ENCODE data around the gene MEIKIN. TPM values are rescaled to one million over a fixed set of nuclear protein-coding genes. Genes with fewer than 3 reads are reported as not detected.
A peak's percentile ranks its signal among the peaks of the same experiment; 100 is the strongest.
"Not testable (repeated sequence)": the region's sequence is repeated elsewhere in the genome, so short reads cannot be mapped to it uniquely, and the experiment has no call there.

MEIKIN gene
- total RNA-seq, 1 donor from 2014 or later, result not detected

DNA sequence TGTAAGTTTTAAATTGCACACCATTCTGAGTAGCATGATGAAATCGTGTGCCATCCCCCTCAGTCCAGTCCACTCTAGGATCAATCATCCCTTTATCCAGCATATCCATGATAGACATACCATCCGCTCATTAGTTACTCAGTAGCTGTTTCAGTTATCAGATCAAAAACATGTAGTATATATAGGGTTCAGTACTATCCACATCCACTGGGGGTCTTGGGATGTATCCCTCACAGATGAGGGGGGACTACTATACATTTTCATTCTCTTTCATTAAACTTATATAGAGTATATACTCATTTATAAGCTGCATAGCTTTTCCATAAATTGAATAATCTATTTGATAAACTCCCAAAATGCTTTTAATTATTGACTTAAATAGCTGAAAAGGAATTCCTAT is 67.6 kb downstream of the MEIKIN start:
- no peaks in the 10 kb centered on the region for H3K4me1 Mint-ChIP-seq (ENCODE audit: unreplicated experiment)
- H3K27ac Mint-ChIP-seq (ENCODE audit: unreplicated experiment), result no peak overlapping the region

GRCh38 chr5:131871251-131871650 is 74.2 kb downstream of the MEIKIN start:
- not testable (repeated sequence) for H3K27ac Mint-ChIP-seq (ENCODE audit: unreplicated experiment); H3K4me1 Mint-ChIP-seq (ENCODE audit: unreplicated experiment); H3K36me3 Mint-ChIP-seq (ENCODE audit: low read depth, unreplicated experiment); H3K9me3 Mint-ChIP-seq (ENCODE audit: unreplicated experiment); H3K27me3 Mint-ChIP-seq (ENCODE audit: unreplicated experiment); H3K4me3 Mint-ChIP-seq (ENCODE audit: unreplicated experiment); DNase-seq (ENCODE audit: low spot score)

More for the DNA sequence above, 67.6 kb downstream of the MEIKIN start:
- Mint-ChIP-seq H3K27me3 (ENCODE audit: unreplicated experiment) (no peaks in the 10 kb centered on the region), H3K9me3 (ENCODE audit: unreplicated experiment) (no peaks in the 10 kb centered on the region), H3K4me3 (ENCODE audit: unreplicated experiment) (no peak overlapping the region), H3K36me3 (ENCODE audit: low read depth, unreplicated experiment) (no peaks in the 10 kb centered on the region)
- DNase-seq (ENCODE audit: low spot score), result no peak
- TF ChIP-seq, protein P1, sequence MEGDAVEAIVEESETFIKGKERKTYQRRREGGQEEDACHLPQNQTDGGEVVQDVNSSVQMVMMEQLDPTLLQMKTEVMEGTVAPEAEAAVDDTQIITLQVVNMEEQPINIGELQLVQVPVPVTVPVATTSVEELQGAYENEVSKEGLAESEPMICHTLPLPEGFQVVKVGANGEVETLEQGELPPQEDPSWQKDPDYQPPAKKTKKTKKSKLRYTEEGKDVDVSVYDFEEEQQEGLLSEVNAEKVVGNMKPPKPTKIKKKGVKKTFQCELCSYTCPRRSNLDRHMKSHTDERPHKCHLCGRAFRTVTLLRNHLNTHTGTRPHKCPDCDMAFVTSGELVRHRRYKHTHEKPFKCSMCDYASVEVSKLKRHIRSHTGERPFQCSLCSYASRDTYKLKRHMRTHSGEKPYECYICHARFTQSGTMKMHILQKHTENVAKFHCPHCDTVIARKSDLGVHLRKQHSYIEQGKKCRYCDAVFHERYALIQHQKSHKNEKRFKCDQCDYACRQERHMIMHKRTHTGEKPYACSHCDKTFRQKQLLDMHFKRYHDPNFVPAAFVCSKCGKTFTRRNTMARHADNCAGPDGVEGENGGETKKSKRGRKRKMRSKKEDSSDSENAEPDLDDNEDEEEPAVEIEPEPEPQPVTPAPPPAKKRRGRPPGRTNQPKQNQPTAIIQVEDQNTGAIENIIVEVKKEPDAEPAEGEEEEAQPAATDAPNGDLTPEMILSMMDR (IDR thresholded peaks at IDR 0.05; ENCODE audit: unreplicated experiment), result peak; percentile 27

DNA sequence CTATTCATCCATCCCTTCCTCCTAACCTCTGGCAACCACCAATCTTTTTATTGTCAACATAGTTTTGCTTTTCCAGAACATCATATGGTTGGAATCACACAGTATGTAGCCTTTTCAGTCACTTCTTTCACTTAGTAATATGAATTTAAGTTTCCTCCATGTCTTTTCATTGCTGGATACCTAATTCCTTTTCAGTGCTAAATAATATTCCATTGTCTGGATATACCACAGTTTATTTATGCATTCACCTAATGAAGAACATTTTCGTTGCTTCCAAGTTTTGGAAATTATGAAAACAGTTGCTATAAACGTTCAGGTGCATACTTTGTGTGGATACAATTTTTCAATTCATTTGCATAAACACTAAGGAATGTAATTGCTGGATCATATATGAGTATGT is 77.9 kb downstream of the MEIKIN start:
- DNase-seq (ENCODE audit: low spot score), result no peak
- TF ChIP-seq, protein P1 (IDR thresholded peaks at IDR 0.05; ENCODE audit: unreplicated experiment), result no peak
- peaks cover 4% of the 10 kb centered on the region for H3K36me3 Mint-ChIP-seq (ENCODE audit: low read depth, unreplicated experiment)
- H3K27me3 Mint-ChIP-seq (ENCODE audit: unreplicated experiment), result peaks cover 2% of the 10 kb centered on the region
- H3K4me1 Mint-ChIP-seq (ENCODE audit: unreplicated experiment), result no peaks in the 10 kb centered on the region
- no peaks in the 10 kb centered on the region for H3K9me3 Mint-ChIP-seq (ENCODE audit: unreplicated experiment)
- H3K27ac Mint-ChIP-seq (ENCODE audit: unreplicated experiment), result no peak overlapping the region
- H3K4me3 Mint-ChIP-seq (ENCODE audit: unreplicated experiment), result no peak overlapping the region

DNA sequence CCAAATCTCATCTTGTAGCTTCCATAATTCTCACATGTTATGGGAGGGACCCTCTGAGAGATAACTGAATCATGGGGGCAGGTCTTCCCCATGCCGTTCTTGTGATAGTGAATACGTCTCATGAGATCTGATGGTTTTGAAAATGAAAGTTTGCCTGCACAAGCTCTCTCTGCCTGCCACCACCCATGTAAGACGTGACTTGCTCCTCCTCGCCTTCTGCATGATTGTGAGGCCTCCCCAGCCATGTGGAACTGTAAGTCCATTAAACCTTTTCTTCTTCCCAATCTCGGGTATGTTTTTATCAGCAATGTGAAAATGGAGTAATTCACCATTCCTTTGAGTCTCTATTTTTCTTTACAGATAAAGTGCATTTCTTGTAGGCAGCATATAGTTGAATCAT is 81.8 kb downstream of the MEIKIN start:
- no peaks in the 10 kb centered on the region for H3K36me3 Mint-ChIP-seq (ENCODE audit: low read depth, unreplicated experiment)
- H3K27me3 Mint-ChIP-seq (ENCODE audit: unreplicated experiment), result peaks cover 2% of the 10 kb centered on the region
- H3K27ac Mint-ChIP-seq (ENCODE audit: unreplicated experiment), result no peak overlapping the region
- H3K4me1 Mint-ChIP-seq (ENCODE audit: unreplicated experiment), result no peaks in the 10 kb centered on the region
- TF ChIP-seq, protein P1 (IDR thresholded peaks at IDR 0.05; ENCODE audit: unreplicated experiment), result no peak
- DNase-seq (ENCODE audit: low spot score), result no peak
- H3K9me3 Mint-ChIP-seq (ENCODE audit: unreplicated experiment), result no peaks in the 10 kb centered on the region
- no peak overlapping the region for H3K4me3 Mint-ChIP-seq (ENCODE audit: unreplicated experiment)

GRCh38 chr5:131857388-131857787 is 88.1 kb downstream of the MEIKIN start:
- TF ChIP-seq, protein P1 (IDR thresholded peaks at IDR 0.05; ENCODE audit: unreplicated experiment), result no peak
- H3K4me3 Mint-ChIP-seq (ENCODE audit: unreplicated experiment), result no peak overlapping the region
- no peaks in the 10 kb centered on the region for H3K9me3 Mint-ChIP-seq (ENCODE audit: unreplicated experiment)
- H3K4me1 Mint-ChIP-seq (ENCODE audit: unreplicated experiment), result no peaks in the 10 kb centered on the region
- H3K27me3 Mint-ChIP-seq (ENCODE audit: unreplicated experiment), result no peaks in the 10 kb centered on the region
- H3K27ac Mint-ChIP-seq (ENCODE audit: unreplicated experiment), result no peak overlapping the region
- H3K36me3 Mint-ChIP-seq (ENCODE audit: low read depth, unreplicated experiment), result no peaks in the 10 kb centered on the region
- no peak for DNase-seq (ENCODE audit: low spot score)

DNA sequence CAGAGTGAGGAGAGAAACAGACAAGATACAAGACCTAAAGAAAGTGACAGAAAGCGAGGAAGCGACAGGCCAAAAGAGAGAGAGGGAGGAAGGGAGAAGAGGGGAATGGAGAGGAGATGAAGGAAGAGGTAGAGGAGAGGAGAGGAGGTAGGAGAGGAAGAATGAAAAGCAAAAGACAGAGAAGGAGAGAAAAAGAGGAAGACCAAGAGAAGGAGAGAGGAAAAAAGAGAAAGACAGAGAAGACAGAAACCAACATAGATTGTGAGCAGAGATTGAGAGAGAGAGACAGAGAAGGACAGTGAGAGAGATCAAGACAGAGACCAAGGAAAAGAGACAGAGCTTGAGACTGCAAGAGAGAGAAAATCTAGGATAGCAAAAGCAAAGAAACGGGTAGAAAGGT is 90.0 kb downstream of the MEIKIN start:
- Mint-ChIP-seq H3K27me3 (ENCODE audit: unreplicated experiment) (no peaks in the 10 kb centered on the region), H3K9me3 (ENCODE audit: unreplicated experiment) (no peaks in the 10 kb centered on the region), H3K4me1 (ENCODE audit: unreplicated experiment) (no peaks in the 10 kb centered on the region), H3K27ac (ENCODE audit: unreplicated experiment) (no peak overlapping the region), H3K36me3 (ENCODE audit: low read depth, unreplicated experiment) (no peaks in the 10 kb centered on the region), H3K4me3 (ENCODE audit: unreplicated experiment) (no peak overlapping the region)
- no peak for DNase-seq (ENCODE audit: low spot score)
- TF ChIP-seq, protein P1 (IDR thresholded peaks at IDR 0.05; ENCODE audit: unreplicated experiment), result no peak
